Measurements from ENCODE around the gene BMP3.
A peak's percentile ranks its signal among the peaks of the same experiment; 100 is the strongest.

The BMP3 gene

GRCh38 chr4:81023484-81023883 is 7.0 kb upstream of the BMP3 start:
- Histone ChIP-seq H3K79me2 (ENCODE audit: insufficient read depth, low read length) (no peaks in the 10 kb centered on the region), H2AFZ (ENCODE audit: low read length) (no peak overlapping the region)

GRCh38 chr4:81030981-81031791 is 678 bp downstream of the BMP3 start:
- H3F3A ChIP-seq (ENCODE audit: insufficient read depth, low read length): no peaks in the 10 kb centered on the region
- peak overlapping the region; percentile 93 for H3K4me3 ChIP-seq (ENCODE audit: low read depth, low read length, poor library complexity, severe bottlenecking)
- H2AFZ ChIP-seq (ENCODE audit: low read length): no peak overlapping the region
- peaks cover 54% of the 10 kb centered on the region for H3K79me2 ChIP-seq (ENCODE audit: insufficient read depth, low read length)
- peaks cover 36% of the 10 kb centered on the region for H3K36me3 ChIP-seq (ENCODE audit: insufficient read depth, low read length)
- H3K4me1 ChIP-seq (ENCODE audit: insufficient read depth, low read length, severe bottlenecking): peaks cover 77% of the 10 kb centered on the region
- peak overlapping the region; percentile 99 for H3K9ac ChIP-seq (ENCODE audit: low read length)
- H3K27me3 ChIP-seq (ENCODE audit: insufficient read depth, low read length): no peaks in the 10 kb centered on the region
- H3K4me2 ChIP-seq (ENCODE audit: low read length): peak overlapping the region; percentile 94
- TF ChIP-seq EZH2 (IDR thresholded peaks at IDR 0.05; ENCODE audit: borderline replicate concordance, low read length): no peak
- TF ChIP-seq CTCF (IDR thresholded peaks at IDR 0.05; ENCODE audit: low read length): no peak
- H4K20me1 ChIP-seq (ENCODE audit: insufficient read depth, low read length): no peaks in the 10 kb centered on the region
- H3K9me2 ChIP-seq (ENCODE audit: low read depth, low read length): no peaks in the 10 kb centered on the region
- H3K27ac ChIP-seq (ENCODE audit: low read depth, low read length, poor library complexity, severe bottlenecking): peak overlapping the region; percentile 95
- no peaks in the 10 kb centered on the region for H3K9me3 ChIP-seq (ENCODE audit: low read length)

More at GRCh38 chr4:81023484-81023883, 7.0 kb upstream of the BMP3 start:
- TF ChIP-seq EZH2 (IDR thresholded peaks at IDR 0.05; ENCODE audit: borderline replicate concordance, low read length): no peak
- no peak for TF ChIP-seq CTCF (IDR thresholded peaks at IDR 0.05; ENCODE audit: low read length)
- no peaks in the 10 kb centered on the region for H3F3A ChIP-seq (ENCODE audit: insufficient read depth, low read length)
- H3K27me3 ChIP-seq (ENCODE audit: insufficient read depth, low read length): no peaks in the 10 kb centered on the region
- no peak overlapping the region for H3K9ac ChIP-seq (ENCODE audit: low read length)
- no peaks in the 10 kb centered on the region for H3K9me2 ChIP-seq (ENCODE audit: low read depth, low read length)
- H3K27ac ChIP-seq (ENCODE audit: low read depth, low read length, poor library complexity, severe bottlenecking): no peak overlapping the region
- H3K4me2 ChIP-seq (ENCODE audit: low read length): no peak overlapping the region
- peaks cover 45% of the 10 kb centered on the region for H3K4me1 ChIP-seq (ENCODE audit: insufficient read depth, low read length, severe bottlenecking)
- H3K4me3 ChIP-seq (ENCODE audit: low read depth, low read length, poor library complexity, severe bottlenecking): no peak overlapping the region
- H4K20me1 ChIP-seq (ENCODE audit: insufficient read depth, low read length): no peaks in the 10 kb centered on the region
- H3K9me3 ChIP-seq (ENCODE audit: low read length): no peaks in the 10 kb centered on the region
- 0 out of 2 replicates have a peak, but pooled peaks cover 6% of the 10 kb centered on the region for H3K36me3 ChIP-seq (ENCODE audit: insufficient read depth, low read length)

GRCh38 chr4:81031796-81032551 is 1.5 kb downstream of the BMP3 start:
- peak overlapping the region; percentile 94 for H3K4me2 ChIP-seq (ENCODE audit: low read length)
- peak overlapping the region; percentile 93 for H3K4me3 ChIP-seq (ENCODE audit: low read depth, low read length, poor library complexity, severe bottlenecking)
- TF ChIP-seq EZH2 (IDR thresholded peaks at IDR 0.05; ENCODE audit: borderline replicate concordance, low read length) (no peak), CTCF (IDR thresholded peaks at IDR 0.05; ENCODE audit: low read length) (no peak)
- H3K4me1 ChIP-seq (ENCODE audit: insufficient read depth, low read length, severe bottlenecking): peaks cover 81% of the 10 kb centered on the region
- no peak overlapping the region for H2AFZ ChIP-seq (ENCODE audit: low read length)
- no peaks in the 10 kb centered on the region for H3K27me3 ChIP-seq (ENCODE audit: insufficient read depth, low read length)
- H3K9me2 ChIP-seq (ENCODE audit: low read depth, low read length): no peaks in the 10 kb centered on the region
- H3K27ac ChIP-seq (ENCODE audit: low read depth, low read length, poor library complexity, severe bottlenecking): peak overlapping the region; percentile 95
- no peaks in the 10 kb centered on the region for H4K20me1 ChIP-seq (ENCODE audit: insufficient read depth, low read length)
- H3K79me2 ChIP-seq (ENCODE audit: insufficient read depth, low read length): peaks cover 62% of the 10 kb centered on the region
- no peaks in the 10 kb centered on the region for H3K9me3 ChIP-seq (ENCODE audit: low read length)
- peak overlapping the region; percentile 99 for H3K9ac ChIP-seq (ENCODE audit: low read length)
- no peaks in the 10 kb centered on the region for H3F3A ChIP-seq (ENCODE audit: insufficient read depth, low read length)
- peaks cover 41% of the 10 kb centered on the region for H3K36me3 ChIP-seq (ENCODE audit: insufficient read depth, low read length)
